A673 (cell line): Measurements from ENCODE around the gene USP10. TPM values are rescaled to one million over a fixed set of nuclear protein-coding genes. Genes with fewer than 3 reads are reported as not detected.

Source experiments
- BruUV-seq: library from RNA; stranded (reverse); fragments of 400-500 nt; replicated peaks from 2 replicates; lab custom pipeline; 2021; lab: Mats Ljungman, UMichigan
- CTCF ChIA-PET: fragments of 300-600 bp; sonication (Branson Sonifier 250); formaldehyde crosslinking; loops from one replicate; lab custom pipeline; 2022; ENCODE audit warnings: antibody characterized with exemption; lab: Charles Lee
- POLR2A ChIA-PET: fragments of 300-600 bp; sonication (Branson Sonifier 250); formaldehyde crosslinking; loops from one replicate; lab custom pipeline; 2022; ENCODE audit warnings: antibody characterized with exemption; ENCODE audit not compliant: low non-redundant PET; lab: Charles Lee
- DNase-seq: peaks from one replicate; pipeline ENCODE4 v3.0.0-alpha.2; 2015; ENCODE audit warnings: low spot score
- H3K27ac ChIP-seq: fragments of 200-600 bp; sonication (generic); 2 replicates; pipeline ENCODE4 v1.5.1; 2016; ENCODE audit warnings: mixed run types, low read depth, mild to moderate bottlenecking, mixed read lengths, antibody characterized with exemption, low read length; ENCODE audit not compliant: poor library complexity, severe bottlenecking
- H3K27me3 ChIP-seq: fragments of 200-600 bp; sonication (generic); replicated peaks from 2 replicates; pipeline ENCODE4 v1.6.1; 2017; ENCODE audit warnings: mixed run types, low read depth, mild to moderate bottlenecking, mixed read lengths, antibody characterized with exemption, low read length; ENCODE audit not compliant: insufficient read depth, poor library complexity
- H3K36me3 ChIP-seq: fragments of 200-600 bp; sonication (generic); 2 replicates; pipeline ENCODE4 v1.6.1; 2016; ENCODE audit warnings: mixed run types, mild to moderate bottlenecking, mixed read lengths, antibody characterized with exemption, low read length; ENCODE audit not compliant: insufficient read depth, poor library complexity, severe bottlenecking
- H3K4me1 ChIP-seq: fragments of 200-600 bp; sonication (generic); 2 replicates; pipeline ENCODE4 v1.6.1; 2017; ENCODE audit warnings: mixed run types, mild to moderate bottlenecking, mixed read lengths, antibody characterized with exemption, low read length; ENCODE audit not compliant: insufficient read depth, poor library complexity, severe bottlenecking
- H3K4me3 ChIP-seq: fragments of 200-600 bp; sonication (generic); 2 replicates; pipeline ENCODE4 v1.5.1; 2016; ENCODE audit warnings: low read depth, mixed run types, mild to moderate bottlenecking, mixed read lengths, low read length; ENCODE audit not compliant: poor library complexity, severe bottlenecking
- H3K9me3 ChIP-seq: fragments of 200-600 bp; sonication (generic); 2 replicates; pipeline ENCODE4 v1.6.1; 2016; ENCODE audit warnings: mixed run types, low read depth, mild to moderate bottlenecking, mixed read lengths, antibody characterized with exemption, low read length; ENCODE audit not compliant: poor library complexity, severe bottlenecking
- CTCF ChIP-seq: fragments of 300-800, 200-600 bp; sonication (generic); conservative IDR thresholded peaks from 2 replicates; pipeline ENCODE4 v1.5.1; 2017; ENCODE audit warnings: low read depth, mild to moderate bottlenecking, antibody characterized with exemption, low read length, moderate library complexity, mixed read lengths
- EZH2 ChIP-seq: fragments of 200-600 bp; sonication (generic); IDR thresholded peaks from 2 replicates; pipeline ENCODE4 v1.6.1; 2017; ENCODE audit warnings: borderline replicate concordance, low read depth, mild to moderate bottlenecking, mixed read lengths, antibody characterized with exemption, low read length; ENCODE audit not compliant: poor library complexity, severe bottlenecking
- intact Hi-C: fragments of 100-400 bp; cut with micrococcal nuclease; formaldehyde crosslinking; loops from one replicate; pipeline ENCODE4 v1.10.0; 2022; ENCODE audit not compliant: unreplicated experiment
- total RNA-seq: library from RNA; stranded (reverse); gene quantifications from 2 replicates; pipeline ENCODE4 v1.2.3, GENCODE V29; 2021

USP10 gene
- total RNA-seq, 1 experiment from 2014 or later: 171 TPM

GRCh38 chr16:84715854-84716253 is 16.1 kb downstream of the USP10 start:
- no peak for DNase-seq
- no peak overlapping the region for H3K27ac ChIP-seq
- CTCF ChIA-PET: no interaction called here
- no TSS peak for BruUV-seq
- intact Hi-C loops: no loop called here
- peaks cover 4% of the 10 kb centered on the region for H3K36me3 ChIP-seq
- H3K4me3 ChIP-seq: no peak overlapping the region
- no peaks in the 10 kb centered on the region for H3K9me3 ChIP-seq
- no peaks in the 10 kb centered on the region for H3K27me3 ChIP-seq
- TF ChIP-seq EZH2: no peak
- TF ChIP-seq CTCF: no peak
- H3K4me1 ChIP-seq: peaks cover 34% of the 10 kb centered on the region
- POLR2A ChIA-PET: interaction anchor here (0.6 kb wide), 1 partner anchor 31 kb away, joined by 9 read pairs; no protein-coding TSS in a partner anchor

GRCh38 chr16:84716740-84717139 is 16.9 kb downstream of the USP10 start:
- Histone ChIP-seq H3K36me3 (peaks cover 4% of the 10 kb centered on the region), H3K4me3 (no peak overlapping the region), H3K27ac (no peak overlapping the region), H3K4me1 (peaks cover 34% of the 10 kb centered on the region), H3K27me3 (no peaks in the 10 kb centered on the region), H3K9me3 (no peaks in the 10 kb centered on the region)
- CTCF ChIA-PET: no interaction called here
- BruUV-seq: no TSS peak
- TF ChIP-seq CTCF (no peak), EZH2 (no peak)
- DNase-seq: no peak
- POLR2A ChIA-PET: no interaction called here
- intact Hi-C loops: no loop called here

DNA sequence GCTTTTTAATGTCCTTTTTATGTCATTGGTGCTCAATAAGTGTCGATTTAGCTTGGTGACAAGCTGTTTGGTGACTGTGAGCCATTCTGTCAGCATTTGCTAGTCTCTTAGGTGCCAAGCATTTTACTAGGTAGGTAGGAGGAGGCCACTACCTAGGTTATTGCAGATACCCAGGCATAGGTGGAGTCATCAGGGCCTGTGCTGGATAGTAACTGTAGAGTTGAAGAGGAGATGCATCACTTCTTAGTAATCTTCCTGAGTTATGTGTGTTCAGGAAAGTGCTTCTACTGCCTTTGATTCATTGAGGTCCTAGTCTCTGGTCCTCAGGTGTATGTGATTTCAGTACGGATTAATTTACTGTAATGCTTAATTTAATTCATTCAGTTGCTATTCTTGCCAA is 17.7 kb downstream of the USP10 start:
- CTCF ChIA-PET: no interaction called here
- H3K36me3 ChIP-seq: peaks cover 4% of the 10 kb centered on the region
- no peak overlapping the region for H3K27ac ChIP-seq
- peaks cover 40% of the 10 kb centered on the region for H3K4me1 ChIP-seq
- TF ChIP-seq CTCF (no peak), EZH2 (no peak)
- POLR2A ChIA-PET: no interaction called here
- H3K27me3 ChIP-seq: no peaks in the 10 kb centered on the region
- H3K9me3 ChIP-seq: no peaks in the 10 kb centered on the region
- no TSS peak for BruUV-seq
- DNase-seq: no peak
- no peak overlapping the region for H3K4me3 ChIP-seq
- intact Hi-C loops: no loop called here
